Natural killer cell (primary cell): ENCODE results near the gene FSTL4. TPM values are rescaled to one million over a fixed set of nuclear protein-coding genes. Genes with fewer than 3 reads are reported as not detected.

Experiments used
- ATAC-seq, 3 donors: fragments of 150-1000 bp in 2 of 3; fragments of 200-7000 bp in 1 of 3; cut with Tn5 transposase; 1 replicate in 1 of 3; 2 replicates in 2 of 3; pipeline ENCODE4 v1.10.0; 2021; ENCODE audit warnings: mild to moderate bottlenecking in 2 of 3, moderate library complexity in 2 of 3
- DNase-seq, 2 donors: peaks; one replicate each; pipeline versions ENCODE4 v3.0.0 to v3.0.0-alpha.2; 2013 to 2021; ENCODE audit warnings: mixed read lengths in 1 of 2
- H3K27ac ChIP-seq: one replicate; pipeline ENCODE4 v1.5.1; 2013; ENCODE audit warnings: mild to moderate bottlenecking, low read length
- H3K27me3 ChIP-seq: one replicate; pipeline ENCODE4 v1.6.1; 2013; ENCODE audit warnings: low read length; ENCODE audit not compliant: control insufficient read depth, insufficient read depth
- H3K36me3 ChIP-seq: one replicate; pipeline ENCODE4 v1.6.1; 2013; ENCODE audit warnings: low read length; ENCODE audit not compliant: control insufficient read depth, insufficient read depth
- H3K4me1 ChIP-seq: one replicate; pipeline ENCODE4 v1.6.1; 2013; ENCODE audit warnings: low read length; ENCODE audit not compliant: control insufficient read depth, insufficient read depth
- H3K4me3 ChIP-seq: one replicate; pipeline ENCODE4 v1.5.1; 2013; ENCODE audit warnings: low read length
- H3K9me3 ChIP-seq: one replicate; pipeline ENCODE4 v1.6.1; 2013; ENCODE audit warnings: low read length; ENCODE audit not compliant: control insufficient read depth, insufficient read depth
- H3K27ac Mint-ChIP-seq, 2 donors: one replicate each; pipeline ENCODE4 v1.8.0; 2022; ENCODE audit warnings: mild to moderate bottlenecking in 2 of 2, mixed read lengths in 2 of 2, moderate library complexity in 1 of 2
- H3K27me3 Mint-ChIP-seq, 2 donors: one replicate each; pipeline ENCODE4 v1.8.0; 2022; ENCODE audit warnings: low read depth in 2 of 2, mixed read lengths in 2 of 2
- H3K36me3 Mint-ChIP-seq: one replicate; pipeline ENCODE4 v1.8.0; 2022; ENCODE audit warnings: mixed read lengths
- H3K4me1 Mint-ChIP-seq, 2 donors: one replicate each; pipeline ENCODE4 v1.8.0; 2022; ENCODE audit warnings: mixed read lengths in 2 of 2
- H3K4me3 Mint-ChIP-seq: one replicate; pipeline ENCODE4 v1.8.0; 2022; ENCODE audit warnings: mild to moderate bottlenecking, moderate library complexity, mixed read lengths
- H3K9me3 Mint-ChIP-seq, 2 donors: one replicate each; pipeline ENCODE4 v1.8.0; 2022; ENCODE audit warnings: mixed read lengths in 2 of 2
- WGBS: methylation state at CpG from one replicate; pipeline ENCODE4 v1.1.7; 2013; ENCODE audit warnings: missing lambda C conversion rate; ENCODE audit not compliant: insufficient coverage; 5-methylcytosine and 5-hydroxymethylcytosine counted together
- intact Hi-C: fragments of 100-400 bp; cut with micrococcal nuclease; formaldehyde crosslinking; loops from one replicate; pipeline ENCODE4 v1.14.2; 2022
- total RNA-seq, 4 donors: library from RNA; stranded (reverse); fragments of 120-200 nt in 1 of 4; gene quantifications; one replicate each; pipeline versions ENCODE4 v1.2.3 to v1.2.4, GENCODE V29; 2013 to 2022
- TF ChIP-seq, protein P1 (sequence below): fragments of 200-600 bp; IDR thresholded peaks from one replicate; pipeline ENCODE4 v1.8.0; 2022; ENCODE audit warnings: antibody characterized with exemption

Gene FSTL4
- total RNA-seq, 3 donors from 2014 or later (not counting 1 experiment from before 2014, with no cell fraction given) = 0.11 to 0.75 (median 0.55) TPM

- WGBS = 85% methylated on average over 8 of the region's 8 CpGs
- TF ChIP-seq, protein P1, sequence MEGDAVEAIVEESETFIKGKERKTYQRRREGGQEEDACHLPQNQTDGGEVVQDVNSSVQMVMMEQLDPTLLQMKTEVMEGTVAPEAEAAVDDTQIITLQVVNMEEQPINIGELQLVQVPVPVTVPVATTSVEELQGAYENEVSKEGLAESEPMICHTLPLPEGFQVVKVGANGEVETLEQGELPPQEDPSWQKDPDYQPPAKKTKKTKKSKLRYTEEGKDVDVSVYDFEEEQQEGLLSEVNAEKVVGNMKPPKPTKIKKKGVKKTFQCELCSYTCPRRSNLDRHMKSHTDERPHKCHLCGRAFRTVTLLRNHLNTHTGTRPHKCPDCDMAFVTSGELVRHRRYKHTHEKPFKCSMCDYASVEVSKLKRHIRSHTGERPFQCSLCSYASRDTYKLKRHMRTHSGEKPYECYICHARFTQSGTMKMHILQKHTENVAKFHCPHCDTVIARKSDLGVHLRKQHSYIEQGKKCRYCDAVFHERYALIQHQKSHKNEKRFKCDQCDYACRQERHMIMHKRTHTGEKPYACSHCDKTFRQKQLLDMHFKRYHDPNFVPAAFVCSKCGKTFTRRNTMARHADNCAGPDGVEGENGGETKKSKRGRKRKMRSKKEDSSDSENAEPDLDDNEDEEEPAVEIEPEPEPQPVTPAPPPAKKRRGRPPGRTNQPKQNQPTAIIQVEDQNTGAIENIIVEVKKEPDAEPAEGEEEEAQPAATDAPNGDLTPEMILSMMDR = no peak
- Mint-ChIP-seq H3K9me3 (no peaks in the 10 kb centered on the region), H3K27me3 (peaks cover 21 to 43% of the 10 kb centered on the region in 2 donors), H3K4me1 (no peaks in the 10 kb centered on the region), H3K4me3 (no peak overlapping the region), H3K36me3 (no peaks in the 10 kb centered on the region), H3K27ac (no peak overlapping the region)
- DNase-seq (no peak), ATAC-seq (no peak)
- H3K36me3 ChIP-seq = no peaks in the 10 kb centered on the region
- no peaks in the 10 kb centered on the region for H3K4me1 ChIP-seq
- peaks cover 2% of the 10 kb centered on the region for H3K27me3 ChIP-seq
- no peak overlapping the region for H3K27ac ChIP-seq
- no peaks in the 10 kb centered on the region for H3K9me3 ChIP-seq
- H3K4me3 ChIP-seq = no peak overlapping the region
- intact Hi-C loops = no loop called here
These were observed 31.9 kb upstream of the FSTL4 start for GRCh38 chr5:133644000-133644865.

- Mint-ChIP-seq H3K27me3 (peaks cover 19 to 42% of the 10 kb centered on the region in 2 donors), H3K27ac (no peak overlapping the region), H3K36me3 (no peaks in the 10 kb centered on the region), H3K4me1 (no peaks in the 10 kb centered on the region), H3K4me3 (no peak overlapping the region), H3K9me3 (no peaks in the 10 kb centered on the region)
- intact Hi-C loops = no loop called here
- no peak for ATAC-seq
- Histone ChIP-seq H3K27me3 (peaks cover 2% of the 10 kb centered on the region), H3K9me3 (no peaks in the 10 kb centered on the region), H3K27ac (no peak overlapping the region), H3K4me3 (no peak overlapping the region), H3K36me3 (no peaks in the 10 kb centered on the region), H3K4me1 (no peaks in the 10 kb centered on the region)
- TF ChIP-seq, protein P1 = no peak
- DNase-seq = no peak
- WGBS = 91% methylated on average over 4 of the region's 4 CpGs
These were observed 31.0 kb upstream of the FSTL4 start for GRCh38 chr5:133643365-133643764.

- Histone ChIP-seq H3K27me3 (peaks cover 2% of the 10 kb centered on the region), H3K4me3 (no peak overlapping the region), H3K9me3 (no peaks in the 10 kb centered on the region), H3K36me3 (no peaks in the 10 kb centered on the region), H3K27ac (no peak overlapping the region), H3K4me1 (no peaks in the 10 kb centered on the region)
- intact Hi-C loops = no loop called here
- Mint-ChIP-seq H3K4me3 (no peak overlapping the region), H3K27ac (no peak overlapping the region), H3K9me3 (no peaks in the 10 kb centered on the region), H3K4me1 (no peaks in the 10 kb centered on the region), H3K36me3 (no peaks in the 10 kb centered on the region), H3K27me3 (peaks cover 23 to 45% of the 10 kb centered on the region in 2 donors)
- 75% methylated on average over 2 of the region's 2 CpGs for WGBS
- DNase-seq = no peak
- TF ChIP-seq, protein P1 = no peak
- no peak for ATAC-seq
These were observed 29.9 kb upstream of the FSTL4 start for GRCh38 chr5:133642153-133642722.
